OCI-LY1 (cell line): ENCODE results near the gene AMBRA1.

Experiments
- H2AFZ ChIP-seq: fragments of 200-600 bp; sonication (generic), shearing (Covaris generic); 2 replicates; pipeline ENCODE4 v1.6.0; 2014; ENCODE audit warnings: antibody characterized with exemption, mild to moderate bottlenecking, low read length
- H3F3A ChIP-seq: fragments of 200-600 bp; sonication (generic), shearing (Covaris generic); 2 replicates; pipeline ENCODE4 v1.6.0; 2014; ENCODE audit warnings: mild to moderate bottlenecking, antibody characterized with exemption, low read length, moderate library complexity; ENCODE audit not compliant: insufficient read depth
- H3K27ac ChIP-seq: fragments of 200-600 bp; sonication (generic); 2 replicates; pipeline ENCODE4 v1.5.1; 2014; ENCODE audit warnings: low read length, mixed run types, mild to moderate bottlenecking, low read depth; ENCODE audit not compliant: poor library complexity, severe bottlenecking
- H3K27me3 ChIP-seq: fragments of 200-600 bp; sonication (generic); 2 replicates; pipeline ENCODE4 v1.6.0; 2014; ENCODE audit warnings: antibody characterized with exemption, mild to moderate bottlenecking, low read length, moderate library complexity; ENCODE audit not compliant: insufficient read depth
- H3K36me3 ChIP-seq: fragments of 200-600 bp; sonication (generic); 2 replicates; pipeline ENCODE4 v1.6.1; 2014; ENCODE audit warnings: mild to moderate bottlenecking, antibody characterized with exemption, low read length, moderate library complexity, mixed read lengths; ENCODE audit not compliant: insufficient read depth
- H3K4me1 ChIP-seq: fragments of 200-600 bp; sonication (generic); 2 replicates; pipeline ENCODE4 v1.5.1; 2014; ENCODE audit warnings: mild to moderate bottlenecking, low read length, moderate library complexity; ENCODE audit not compliant: insufficient read depth, severe bottlenecking
- H3K4me2 ChIP-seq: fragments of 200-600 bp; sonication (generic), shearing (Covaris generic); 2 replicates; pipeline ENCODE4 v1.6.1; 2014; ENCODE audit warnings: low read length
- H3K4me3 ChIP-seq: fragments of 200-600 bp; sonication (generic); 2 replicates; pipeline ENCODE4 v1.5.1; 2014; ENCODE audit warnings: low read length, low read depth, mild to moderate bottlenecking, mixed read lengths; ENCODE audit not compliant: poor library complexity, severe bottlenecking
- H3K79me2 ChIP-seq: fragments of 200-600 bp; shearing (Covaris generic); 2 replicates; pipeline ENCODE4 v1.6.1; 2016; ENCODE audit warnings: mixed run types, low read length, mixed read lengths; ENCODE audit not compliant: insufficient read depth
- H3K9ac ChIP-seq: fragments of 200-600 bp; sonication (generic), shearing (Covaris generic); 2 replicates; pipeline ENCODE4 v1.6.1; 2014; ENCODE audit warnings: mild to moderate bottlenecking, low read length, mixed read lengths
- H3K9me2 ChIP-seq: fragments of 200-600 bp; sonication (generic), shearing (Covaris generic); 2 replicates; pipeline ENCODE4 v1.6.1; 2014; ENCODE audit warnings: low read depth, mild to moderate bottlenecking, low read length, mixed read lengths
- H3K9me3 ChIP-seq: fragments of 200-600 bp; shearing (Covaris generic); 2 replicates; pipeline ENCODE4 v1.6.1; 2014; ENCODE audit warnings: low read length, mixed read lengths
- H4K20me1 ChIP-seq: fragments of 200-600 bp; sonication (generic), shearing (Covaris generic); 2 replicates; pipeline ENCODE4 v1.6.0; 2016; ENCODE audit warnings: mild to moderate bottlenecking, low read length; ENCODE audit not compliant: insufficient read depth
- EZH2 ChIP-seq: fragments of 200-600 bp; sonication (generic), shearing (Covaris generic); IDR thresholded peaks from 2 replicates; pipeline ENCODE4 v1.8.0; 2017; ENCODE audit warnings: borderline replicate concordance, mixed run types, mild to moderate bottlenecking, antibody characterized with exemption, low read length, moderate library complexity, mixed read lengths
- TF ChIP-seq, protein P1 (sequence below): fragments of 200-600 bp; sonication (generic), shearing (Covaris generic); IDR thresholded peaks from 2 replicates; pipeline ENCODE4 v1.5.1; 2017; ENCODE audit warnings: mild to moderate bottlenecking, antibody characterized with exemption, low read length, moderate library complexity, mixed read lengths

AMBRA1 gene

GRCh38 chr11:46392421-46393230 lies 201.2 kb downstream of the AMBRA1 start:
- H3K79me2 ChIP-seq = no peaks in the 10 kb centered on the region
- no peaks in the 10 kb centered on the region for H4K20me1 ChIP-seq
- no peaks in the 10 kb centered on the region for H3K9me3 ChIP-seq
- no peak overlapping the region for H2AFZ ChIP-seq
- H3F3A ChIP-seq = no peaks in the 10 kb centered on the region
- H3K27ac ChIP-seq = no peak overlapping the region
- peaks cover 4% of the 10 kb centered on the region; the same call in 1 of the 2 replicates for H3K27me3 ChIP-seq
- peaks cover 24% of the 10 kb centered on the region for H3K4me1 ChIP-seq
- H3K9ac ChIP-seq = no peak overlapping the region
- H3K4me2 ChIP-seq = peak overlapping the region; percentile 89
- H3K36me3 ChIP-seq = peaks cover 7% of the 10 kb centered on the region
- no peaks in the 10 kb centered on the region for H3K9me2 ChIP-seq
- TF ChIP-seq, protein P1, sequence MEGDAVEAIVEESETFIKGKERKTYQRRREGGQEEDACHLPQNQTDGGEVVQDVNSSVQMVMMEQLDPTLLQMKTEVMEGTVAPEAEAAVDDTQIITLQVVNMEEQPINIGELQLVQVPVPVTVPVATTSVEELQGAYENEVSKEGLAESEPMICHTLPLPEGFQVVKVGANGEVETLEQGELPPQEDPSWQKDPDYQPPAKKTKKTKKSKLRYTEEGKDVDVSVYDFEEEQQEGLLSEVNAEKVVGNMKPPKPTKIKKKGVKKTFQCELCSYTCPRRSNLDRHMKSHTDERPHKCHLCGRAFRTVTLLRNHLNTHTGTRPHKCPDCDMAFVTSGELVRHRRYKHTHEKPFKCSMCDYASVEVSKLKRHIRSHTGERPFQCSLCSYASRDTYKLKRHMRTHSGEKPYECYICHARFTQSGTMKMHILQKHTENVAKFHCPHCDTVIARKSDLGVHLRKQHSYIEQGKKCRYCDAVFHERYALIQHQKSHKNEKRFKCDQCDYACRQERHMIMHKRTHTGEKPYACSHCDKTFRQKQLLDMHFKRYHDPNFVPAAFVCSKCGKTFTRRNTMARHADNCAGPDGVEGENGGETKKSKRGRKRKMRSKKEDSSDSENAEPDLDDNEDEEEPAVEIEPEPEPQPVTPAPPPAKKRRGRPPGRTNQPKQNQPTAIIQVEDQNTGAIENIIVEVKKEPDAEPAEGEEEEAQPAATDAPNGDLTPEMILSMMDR = no peak
- no peak for TF ChIP-seq EZH2
- H3K4me3 ChIP-seq = peak overlapping the region; percentile 54

DNA sequence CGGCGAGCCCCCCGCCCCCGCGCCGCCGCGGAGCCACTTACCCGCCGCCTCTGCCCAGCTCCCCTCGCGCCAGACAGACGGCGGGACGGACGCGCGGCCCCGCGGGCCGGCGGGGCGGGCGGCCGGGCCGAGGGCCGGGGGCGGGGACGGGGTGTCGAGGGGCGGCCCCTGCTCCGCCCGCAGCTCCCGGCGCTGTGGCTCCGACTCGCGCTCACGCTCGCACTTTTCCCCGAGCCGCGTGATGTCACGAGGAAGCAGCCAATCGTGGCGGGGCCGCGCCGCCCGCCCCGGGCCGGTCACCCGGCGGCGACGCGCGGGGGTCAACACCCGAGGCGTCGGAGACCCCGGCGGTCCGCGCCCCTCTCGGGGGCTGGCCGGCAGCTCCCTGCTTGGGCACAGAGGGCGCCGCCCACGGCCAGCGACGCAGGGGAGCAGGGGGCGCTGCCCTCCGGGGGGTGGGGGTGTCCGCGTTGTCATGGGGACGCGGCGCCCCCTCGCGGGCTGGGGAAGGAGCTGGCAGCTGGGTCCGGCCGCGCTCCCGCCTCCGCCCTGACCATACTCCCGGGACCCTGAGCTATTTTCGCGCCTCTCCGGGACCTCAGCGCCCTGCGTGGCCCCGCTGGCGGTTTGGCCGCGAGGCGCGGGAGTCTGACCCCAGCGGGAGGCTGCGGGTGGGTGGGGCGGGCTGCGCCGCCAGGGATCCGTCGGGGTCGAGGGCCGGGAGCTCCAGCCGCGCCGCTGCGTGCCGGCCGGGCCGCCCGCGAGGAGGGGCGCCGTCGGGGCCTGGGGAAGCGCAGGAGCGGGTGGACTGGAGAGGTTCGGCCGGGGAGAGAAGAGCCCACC lies 202.0 kb downstream of the AMBRA1 start, which contains the start of gene CHRM4:
Gene CHRM4 (minus strand): TSS at position 199 of the 843 bp plus-strand sequence. CDS start 5,219 bp downstream, outside the sequence.
- Histone ChIP-seq H3K9me3 (no peaks in the 10 kb centered on the region), H3K4me3 (peak within 1 kb of the TSS; percentile 58), H3K9ac (no peak within 1 kb of the TSS), H3K79me2 (no peaks in the 10 kb centered on the region), H3K9me2 (no peaks in the 10 kb centered on the region), H3K27me3 (peaks cover 4% of the 10 kb centered on the region; the same call in 1 of the 2 replicates), H3F3A (no peaks in the 10 kb centered on the region), H3K4me1 (peaks cover 24% of the 10 kb centered on the region), H2AFZ (no peak within 1 kb of the TSS), H4K20me1 (no peaks in the 10 kb centered on the region), H3K27ac (no peak within 1 kb of the TSS), H3K4me2 (peak within 1 kb of the TSS; percentile 89), H3K36me3 (peaks cover 6% of the 10 kb centered on the region; the same call in 1 of the 2 replicates)
- TF ChIP-seq, protein P1 = peak; percentile 50
- no peak for TF ChIP-seq EZH2

- Histone ChIP-seq H3K27ac (no peak overlapping the region), H3K79me2 (no peaks in the 10 kb centered on the region), H3K9me3 (no peaks in the 10 kb centered on the region), H3K36me3 (no peaks in the 10 kb centered on the region; the same call in 1 of the 2 replicates), H4K20me1 (no peaks in the 10 kb centered on the region), H3F3A (no peaks in the 10 kb centered on the region), H3K4me2 (peak overlapping the region; percentile 52; the same call in 1 of the 2 replicates), H3K4me3 (peak overlapping the region; percentile 47), H3K9me2 (no peaks in the 10 kb centered on the region), H2AFZ (no peak overlapping the region), H3K9ac (no peak overlapping the region), H3K4me1 (peaks cover 24% of the 10 kb centered on the region), H3K27me3 (peaks cover 4% of the 10 kb centered on the region; the same call in 1 of the 2 replicates)
- TF ChIP-seq, protein P1 = no peak
- no peak for TF ChIP-seq EZH2
Measured at GRCh38 chr11:46391186-46391577, 202.6 kb downstream of the AMBRA1 start.
